HepG2 (cell line): ENCODE measurements around the gene ANKS1A. TPM values are rescaled to one million over a fixed set of nuclear protein-coding genes. Genes with fewer than 3 reads are reported as not detected.

Experiments used
- AHR ChIP-seq: IDR thresholded peaks from 2 replicates; pipeline ENCODE4 v1.6.1; 2018; ENCODE audit warnings: missing genetic modification reagents, missing compliant biosample characterization
- GMEB1 ChIP-seq: sonication (generic); formaldehyde crosslinking; IDR thresholded peaks from 2 replicates; pipeline ENCODE4 v1.5.1; 2020; ENCODE audit warnings: missing genetic modification reagents, mild to moderate bottlenecking, borderline replicate concordance
- NONO ChIP-seq, 2 experiments: fragments of 450-650 bp in 1 of 2; sonication (generic) in 1 of 2; formaldehyde crosslinking in 1 of 2; IDR thresholded peaks in 1 of 2; conservative IDR thresholded peaks in 1 of 2; 2 replicates each; pipeline versions ENCODE4 v1.6.1 to v1.8.0; 2017 to 2022; ENCODE audit warnings: mild to moderate bottlenecking in 1 of 2, missing genetic modification reagents in 1 of 2, moderate library complexity in 1 of 2
- PAF1 ChIP-seq: IDR thresholded peaks from 2 replicates; pipeline ENCODE4 v1.6.1; 2016; ENCODE audit warnings: missing genetic modification reagents, missing compliant biosample characterization
- ZNF646 ChIP-seq: sonication (generic); formaldehyde crosslinking; IDR thresholded peaks from 2 replicates; pipeline ENCODE4 v1.9.0; 2021; ENCODE audit warnings: mild to moderate bottlenecking, missing genetic modification reagents
- polyA plus RNA-seq, 8 experiments: library from polyadenylated mRNA; depleted of rRNA in 3 of 8; stranded (reverse) in 7 of 8; unstranded in 1 of 8; fragments of >200 nt; fragmentation: Illumina TruSeq in 4 of 8; extraction: Trizol in 4 of 8; gene quantifications; 2 replicates each; pipeline versions ENCODE4 v1.2.1 to v1.2.3, GENCODE V29; 2011 to 2016; ENCODE audit warnings: low read depth in 4 of 8, missing spikeins in 1 of 8, mixed read lengths in 1 of 8; ENCODE audit not compliant: insufficient read depth in 1 of 8
- total RNA-seq, 5 experiments: library from RNA; depleted of rRNA; stranded (reverse); fragments of >200 nt; fragmentation: Illumina TruSeq; extraction: Trizol; gene quantifications; 2 replicates each; pipeline ENCODE4 v1.2.3, GENCODE V29; 2016; ENCODE audit warnings: low read depth in 1 of 5

Gene ANKS1A
- total and polyA plus RNA-seq, 2 of the 13 experiments (the other 11 are each of a cell fraction or from before 2014, with no cell fraction given), result 7.2 to 15.1 TPM

- TF ChIP-seq ZNF646, result no peak
- no peak for TF ChIP-seq AHR (CRISPR knock-in tag)
- no peak for TF ChIP-seq PAF1 (CRISPR knock-in tag)
- no peak for TF ChIP-seq GMEB1
- no peak for TF ChIP-seq NONO (IDR thresholded peaks at IDR 0.05)
- no peak for TF ChIP-seq NONO (CRISPR knock-in tag; conservative IDR thresholded peaks at IDR 0.05)
- TF ChIP-seq, all 625 proteins: peak for 0
These were observed 198.6 kb downstream of the ANKS1A start (continued) for GRCh38 chr6:35087361-35088280.
